ENCODE results near the gene APOL6. TPM values are rescaled to one million over a fixed set of nuclear protein-coding genes. Genes with fewer than 3 reads are reported as not detected.

Gene APOL6
- total and polyA plus RNA-seq, 2 experiments from 2014 or later, result 8.0 to 20.8 TPM

DNA sequence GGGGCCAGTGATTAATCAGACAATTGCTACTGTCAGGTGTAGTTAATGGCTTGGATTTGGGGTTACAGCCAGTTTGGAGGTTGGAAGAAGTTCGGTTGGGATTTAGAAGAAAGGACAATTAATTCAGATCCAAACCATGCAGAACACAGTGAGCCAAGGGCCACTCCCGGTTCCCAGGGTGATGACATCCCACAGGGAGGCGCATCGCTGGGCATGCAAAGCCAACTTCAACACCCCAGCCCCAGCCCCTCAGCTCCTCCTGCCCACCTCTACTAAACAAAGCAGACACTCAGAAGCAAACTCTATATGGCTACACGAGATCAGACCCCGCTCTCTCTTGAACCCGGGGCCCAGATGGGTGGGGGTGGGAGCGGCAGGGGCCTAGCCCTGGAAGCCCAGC lies 41.3 kb upstream of the APOL6 start:
- H3K79me2 ChIP-seq (ENCODE audit: insufficient read depth), result no peaks in the 10 kb centered on the region
- DNase-seq, result no peak
- no peaks in the 10 kb centered on the region for H3K9me2 ChIP-seq (ENCODE audit: insufficient read depth)
- no peaks in the 10 kb centered on the region for H3K9me3 ChIP-seq (ENCODE audit: low read depth)
- in situ Hi-C loops (cut with MboI), result no loop called here
- H3K9ac ChIP-seq, result no peak overlapping the region
- no peak overlapping the region for H3K4me2 ChIP-seq (ENCODE audit: unreplicated experiment)
- H3F3A ChIP-seq (ENCODE audit: insufficient read depth), result no peaks in the 10 kb centered on the region
- no peaks in the 10 kb centered on the region for H3K36me3 ChIP-seq (ENCODE audit: low read depth)
- no peak overlapping the region for H2AFZ ChIP-seq
- no peaks in the 10 kb centered on the region for H3K4me1 ChIP-seq (ENCODE audit: insufficient read depth)
- H4K20me1 ChIP-seq (ENCODE audit: insufficient read depth), result no peaks in the 10 kb centered on the region
- no peak overlapping the region for H3K27ac ChIP-seq
- peaks cover 7% of the 10 kb centered on the region; the same call in 1 of the 2 replicates for H3K27me3 ChIP-seq (replicated peaks; ENCODE audit: insufficient read depth)
- TF ChIP-seq EZH2phosphoT487 (IDR thresholded peaks at IDR 0.05; ENCODE audit: insufficient read depth, low read depth) (no peak), EZH2 (IDR thresholded peaks at IDR 0.05; ENCODE audit: insufficient read depth, poor library complexity, severe bottlenecking) (no peak)
- WGBS, 2 experiments (ENCODE audit: low coverage in 1 of 2, low lambda C conversion rate in 2 of 2, missing lambda C conversion rate in 2 of 2), result 68 to 72% methylated on average over 8 of the region's 8 CpGs
- no peak overlapping the region for H3K4me3 ChIP-seq

DNA sequence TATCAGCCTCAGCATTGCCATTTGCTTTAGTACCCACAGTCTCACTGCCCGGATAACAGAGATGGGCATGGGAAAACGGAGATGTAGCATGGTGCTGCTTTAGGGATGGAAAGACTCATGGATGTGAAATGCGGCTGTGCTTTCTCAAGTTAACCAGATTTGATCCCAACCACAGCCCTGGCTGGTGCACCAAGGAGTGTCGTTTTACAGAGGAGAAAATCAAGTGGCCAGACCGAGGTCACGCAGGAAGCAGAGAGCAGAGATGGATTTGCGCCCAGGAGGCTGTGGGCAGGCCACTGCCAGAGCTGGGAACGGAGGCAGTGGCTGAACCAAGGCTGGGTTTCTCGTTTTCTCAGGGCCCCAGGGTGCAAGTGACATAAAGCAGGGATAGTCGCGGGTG lies 40.2 kb upstream of the APOL6 start:
- Histone ChIP-seq H4K20me1 (ENCODE audit: insufficient read depth) (no peaks in the 10 kb centered on the region), H3K36me3 (ENCODE audit: low read depth) (no peaks in the 10 kb centered on the region), H3K4me1 (ENCODE audit: insufficient read depth) (no peaks in the 10 kb centered on the region), H3K4me2 (ENCODE audit: unreplicated experiment) (no peak overlapping the region), H3K27ac (no peak overlapping the region), H3K9me3 (ENCODE audit: low read depth) (no peaks in the 10 kb centered on the region), H3K9me2 (ENCODE audit: insufficient read depth) (no peaks in the 10 kb centered on the region), H2AFZ (no peak overlapping the region), H3F3A (ENCODE audit: insufficient read depth) (no peaks in the 10 kb centered on the region), H3K27me3 (replicated peaks; ENCODE audit: insufficient read depth) (peaks cover 7% of the 10 kb centered on the region; the same call in 1 of the 2 replicates), H3K4me3 (no peak overlapping the region), H3K79me2 (ENCODE audit: insufficient read depth) (no peaks in the 10 kb centered on the region), H3K9ac (no peak overlapping the region)
- DNase-seq, result no peak
- no peak for TF ChIP-seq EZH2phosphoT487 (IDR thresholded peaks at IDR 0.05; ENCODE audit: insufficient read depth, low read depth)
- TF ChIP-seq EZH2 (IDR thresholded peaks at IDR 0.05; ENCODE audit: insufficient read depth, poor library complexity, severe bottlenecking), result no peak
- 65 to 71% methylated on average over 11 of the region's 11 CpGs for WGBS, 2 experiments (ENCODE audit: low coverage in 1 of 2, low lambda C conversion rate in 2 of 2, missing lambda C conversion rate in 2 of 2)
- in situ Hi-C loops (cut with MboI), result no loop called here

DNA sequence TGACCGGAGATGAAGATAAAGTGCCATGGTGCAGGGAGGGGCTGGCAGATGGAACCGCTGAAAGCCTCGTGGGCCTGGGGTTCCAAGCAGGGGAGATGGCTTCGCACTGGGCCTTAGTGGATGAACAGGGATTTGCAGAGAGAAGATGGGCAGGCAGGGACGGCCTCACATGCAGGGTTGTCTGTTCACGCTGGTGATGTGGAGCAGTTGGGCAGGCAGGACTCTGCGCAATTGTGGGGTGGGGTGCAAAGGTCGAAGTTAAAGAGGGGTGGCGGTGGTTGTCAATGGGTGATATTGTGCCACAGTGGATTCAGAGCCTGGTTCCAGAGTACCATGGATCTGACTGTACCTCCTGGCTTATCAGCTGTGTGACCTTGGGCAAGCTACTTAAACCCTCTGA lies 39.0 kb upstream of the APOL6 start:
- no peaks in the 10 kb centered on the region for H4K20me1 ChIP-seq (ENCODE audit: insufficient read depth)
- no peaks in the 10 kb centered on the region for H3K4me1 ChIP-seq (ENCODE audit: insufficient read depth)
- H3K4me2 ChIP-seq (ENCODE audit: unreplicated experiment), result no peak overlapping the region
- TF ChIP-seq EZH2phosphoT487 (IDR thresholded peaks at IDR 0.05; ENCODE audit: insufficient read depth, low read depth) (no peak), EZH2 (IDR thresholded peaks at IDR 0.05; ENCODE audit: insufficient read depth, poor library complexity, severe bottlenecking) (no peak)
- H3K79me2 ChIP-seq (ENCODE audit: insufficient read depth), result no peaks in the 10 kb centered on the region
- H3K9me3 ChIP-seq (ENCODE audit: low read depth), result no peaks in the 10 kb centered on the region
- in situ Hi-C loops (cut with MboI), result no loop called here
- no peak overlapping the region for H3K27ac ChIP-seq
- no peak for DNase-seq
- H3K4me3 ChIP-seq, result no peak overlapping the region
- no peak overlapping the region for H3K9ac ChIP-seq
- no peaks in the 10 kb centered on the region for H3K36me3 ChIP-seq (ENCODE audit: low read depth)
- no peaks in the 10 kb centered on the region for H3F3A ChIP-seq (ENCODE audit: insufficient read depth)
- 85 to 87% methylated on average over 9 of the region's 9 CpGs for WGBS, 2 experiments (ENCODE audit: low coverage in 1 of 2, low lambda C conversion rate in 2 of 2, missing lambda C conversion rate in 2 of 2)
- no peak overlapping the region for H2AFZ ChIP-seq
- H3K9me2 ChIP-seq (ENCODE audit: insufficient read depth), result no peaks in the 10 kb centered on the region
- H3K27me3 ChIP-seq (replicated peaks; ENCODE audit: insufficient read depth), result peaks cover 7% of the 10 kb centered on the region; the same call in 1 of the 2 replicates

- H3K79me2 ChIP-seq (ENCODE audit: insufficient read depth), result no peaks in the 10 kb centered on the region
- no peaks in the 10 kb centered on the region for H3K9me3 ChIP-seq (ENCODE audit: low read depth)
- H3K9ac ChIP-seq, result no peak overlapping the region
- H3K27ac ChIP-seq, result no peak overlapping the region
- H3K9me2 ChIP-seq (ENCODE audit: insufficient read depth), result no peaks in the 10 kb centered on the region
- TF ChIP-seq EZH2phosphoT487 (IDR thresholded peaks at IDR 0.05; ENCODE audit: insufficient read depth, low read depth) (no peak), EZH2 (IDR thresholded peaks at IDR 0.05; ENCODE audit: insufficient read depth, poor library complexity, severe bottlenecking) (no peak)
- DNase-seq, result no peak
- H3K36me3 ChIP-seq (ENCODE audit: low read depth), result no peaks in the 10 kb centered on the region
- no peaks in the 10 kb centered on the region for H3F3A ChIP-seq (ENCODE audit: insufficient read depth)
- H3K4me1 ChIP-seq (ENCODE audit: insufficient read depth), result no peaks in the 10 kb centered on the region
- in situ Hi-C loops (cut with MboI), result no loop called here
- H2AFZ ChIP-seq, result no peak overlapping the region
- no peaks in the 10 kb centered on the region for H4K20me1 ChIP-seq (ENCODE audit: insufficient read depth)
- H3K27me3 ChIP-seq (replicated peaks; ENCODE audit: insufficient read depth), result peaks cover 7% of the 10 kb centered on the region; the same call in 1 of the 2 replicates
- 79 to 81% methylated on average over 4 of the region's 4 CpGs for WGBS, 2 experiments (ENCODE audit: low coverage in 1 of 2, low lambda C conversion rate in 2 of 2, missing lambda C conversion rate in 2 of 2)
- no peak overlapping the region for H3K4me3 ChIP-seq
- no peak overlapping the region for H3K4me2 ChIP-seq (ENCODE audit: unreplicated experiment)
These were observed 38.5 kb upstream of the APOL6 start for GRCh38 chr22:35609761-35610160.

DNA sequence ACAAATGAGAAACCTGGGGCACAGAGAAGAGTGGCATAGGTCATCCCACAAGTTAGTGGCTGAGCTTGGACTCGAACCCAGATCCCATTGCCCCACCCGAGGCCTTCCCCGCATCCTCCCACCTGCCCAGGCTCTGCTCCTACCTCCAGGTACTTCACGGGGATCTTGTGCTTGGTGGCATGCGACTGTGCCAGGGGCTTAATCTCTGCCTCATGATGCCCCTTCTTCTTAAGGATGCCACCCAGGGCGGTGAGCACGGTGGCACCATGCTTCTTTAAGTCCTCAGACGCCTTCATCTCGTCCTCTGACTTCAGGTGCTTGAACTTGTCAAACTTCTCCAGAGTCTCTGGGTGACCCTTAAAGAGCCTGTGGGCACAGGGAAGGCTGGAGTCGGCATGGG lies 37.5 kb upstream of the APOL6 start:
- no peaks in the 10 kb centered on the region for H4K20me1 ChIP-seq (ENCODE audit: insufficient read depth)
- no peak for TF ChIP-seq EZH2phosphoT487 (IDR thresholded peaks at IDR 0.05; ENCODE audit: insufficient read depth, low read depth)
- TF ChIP-seq EZH2 (IDR thresholded peaks at IDR 0.05; ENCODE audit: insufficient read depth, poor library complexity, severe bottlenecking), result no peak
- no peaks in the 10 kb centered on the region for H3K79me2 ChIP-seq (ENCODE audit: insufficient read depth)
- no peak overlapping the region for H3K4me3 ChIP-seq
- no peak overlapping the region for H3K9ac ChIP-seq
- no peak for DNase-seq
- H3K9me3 ChIP-seq (ENCODE audit: low read depth), result no peaks in the 10 kb centered on the region
- no peak overlapping the region for H2AFZ ChIP-seq
- no peaks in the 10 kb centered on the region for H3F3A ChIP-seq (ENCODE audit: insufficient read depth)
- H3K27me3 ChIP-seq (replicated peaks; ENCODE audit: insufficient read depth), result peaks cover 7% of the 10 kb centered on the region; the same call in 1 of the 2 replicates
- H3K4me1 ChIP-seq (ENCODE audit: insufficient read depth), result 0 out of 2 replicates have a peak, but pooled peaks cover 5% of the 10 kb centered on the region
- H3K9me2 ChIP-seq (ENCODE audit: insufficient read depth), result no peaks in the 10 kb centered on the region
- H3K4me2 ChIP-seq (ENCODE audit: unreplicated experiment), result no peak overlapping the region
- H3K27ac ChIP-seq, result no peak overlapping the region
- no peaks in the 10 kb centered on the region for H3K36me3 ChIP-seq (ENCODE audit: low read depth)
- in situ Hi-C loops (cut with MboI), result no loop called here
- 56 to 61% methylated on average over 10 of the region's 10 CpGs for WGBS, 2 experiments (ENCODE audit: low coverage in 1 of 2, low lambda C conversion rate in 2 of 2, missing lambda C conversion rate in 2 of 2)
